OCI-LY7 (cell line): ENCODE results near the gene SRPRA.

Source experiments
- CTCF ChIP-seq: fragments of 200-600 bp; sonication (generic); conservative IDR thresholded peaks from 2 replicates; pipeline ENCODE4 v1.5.1; 2014; ENCODE audit warnings: mild to moderate bottlenecking, antibody characterized with exemption, low read length, moderate library complexity, mixed read lengths
- EZH2phosphoT487 ChIP-seq: fragments of 200-600 bp; sonication (generic); IDR thresholded peaks from 2 replicates; pipeline ENCODE4 v1.6.1; 2018; ENCODE audit warnings: low read depth, borderline replicate concordance, mild to moderate bottlenecking, mixed run types, antibody characterized with exemption, low read length, moderate library complexity, mixed read lengths

GRCh38 chr11:126281245-126281644 lies 12.6 kb upstream of the SRPRA start:
- TF ChIP-seq CTCF (no peak), EZH2phosphoT487 (no peak)
